PC-9 (cell line): ENCODE data around the gene AIG1. TPM values are rescaled to one million over a fixed set of nuclear protein-coding genes. Genes with fewer than 3 reads are reported as not detected.
"Not testable (repeated sequence)": the region's sequence is repeated elsewhere in the genome, so short reads cannot be mapped to it uniquely, and the experiment has no call there.

Experiments
- BruUV-seq: library from RNA; stranded (reverse); fragments of 400-500 nt; replicated peaks from 2 replicates; lab custom pipeline; 2021; lab: Mats Ljungman, UMichigan
- CTCF ChIA-PET: fragments of 300-600 bp; sonication (Branson Sonifier 250); formaldehyde crosslinking; loops from one replicate; lab custom pipeline; 2022; ENCODE audit warnings: antibody characterized with exemption; lab: Charles Lee
- POLR2A ChIA-PET: fragments of 300-600 bp; sonication (Branson Sonifier 250); formaldehyde crosslinking; loops from one replicate; lab custom pipeline; 2022; ENCODE audit warnings: antibody characterized with exemption; ENCODE audit not compliant: unreplicated experiment; lab: Charles Lee
- DNase-seq, 2 experiments: peaks; one replicate each; pipeline versions ENCODE4 v3.0.0 to v3.0.0-alpha.2; 2015 to 2022; ENCODE audit warnings: mixed read lengths in 1 of 2
- H2AFZ ChIP-seq: fragments of 200-600 bp; sonication (generic); 2 replicates; pipeline ENCODE4 v1.8.1; 2017; ENCODE audit warnings: antibody characterized with exemption
- H3F3A ChIP-seq: fragments of 200-600 bp; sonication (generic); 2 replicates; pipeline ENCODE4 v1.8.1; 2017; ENCODE audit warnings: antibody characterized with exemption, mild to moderate bottlenecking, low read depth; ENCODE audit not compliant: insufficient read depth
- H3K27ac ChIP-seq: fragments of 200-600 bp; sonication (generic); 2 replicates; pipeline ENCODE4 v1.6.1; 2016; ENCODE audit warnings: mixed run types
- H3K27me3 ChIP-seq: fragments of 200-600 bp; sonication (generic); 2 replicates; pipeline ENCODE4 v1.6.1; 2016; ENCODE audit warnings: low read depth, mixed run types; ENCODE audit not compliant: insufficient read depth
- H3K36me3 ChIP-seq: fragments of 200-600 bp; sonication (generic); 2 replicates; pipeline ENCODE4 v1.6.1; 2016; ENCODE audit warnings: low read depth, mixed run types
- H3K4me1 ChIP-seq: fragments of 200-600 bp; sonication (generic); replicated peaks from 2 replicates; pipeline ENCODE4 v1.6.1; 2016; ENCODE audit warnings: mixed run types; ENCODE audit not compliant: insufficient read depth
- H3K4me2 ChIP-seq: fragments of 200-600 bp; sonication (generic); 2 replicates; pipeline ENCODE4 v1.6.1; 2017; ENCODE audit warnings: mixed run types
- H3K4me3 ChIP-seq: fragments of 200-600 bp; sonication (generic); 2 replicates; pipeline ENCODE4 v1.6.1; 2016; ENCODE audit warnings: mixed run types
- H3K79me2 ChIP-seq: fragments of 200-600 bp; sonication (generic); 2 replicates; pipeline ENCODE4 v1.6.1; 2017; ENCODE audit warnings: low read depth, mixed run types
- H3K9me2 ChIP-seq: fragments of 200-600 bp; sonication (generic); 2 replicates; pipeline ENCODE4 v1.8.1; 2017; ENCODE audit warnings: mild to moderate bottlenecking; ENCODE audit not compliant: insufficient read depth
- H3K9me3 ChIP-seq: fragments of 200-600 bp; sonication (generic); 2 replicates; pipeline ENCODE4 v1.8.1; 2016; ENCODE audit warnings: low read depth; ENCODE audit not compliant: insufficient read depth
- H4K20me1 ChIP-seq: fragments of 200-600 bp; sonication (generic); 2 replicates; pipeline ENCODE4 v1.8.1; 2017; ENCODE audit not compliant: insufficient read depth
- EZH2 ChIP-seq: fragments of 200-600 bp; sonication (generic); IDR thresholded peaks from 2 replicates; pipeline ENCODE4 v1.8.0; 2017; ENCODE audit warnings: antibody characterized with exemption, low read depth
- intact Hi-C: fragments of 100-400 bp; cut with micrococcal nuclease; formaldehyde crosslinking; loops from one replicate; pipeline ENCODE4 v1.10.0; 2022; ENCODE audit not compliant: unreplicated experiment
- total RNA-seq: library from RNA; stranded (reverse); gene quantifications from 2 replicates; pipeline ENCODE4 v1.2.3, GENCODE V29; 2021
- TF ChIP-seq, protein P1 (sequence below): fragments of 200-600 bp; sonication (generic); conservative IDR thresholded peaks from 2 replicates; pipeline ENCODE4 v1.6.1; 2017; ENCODE audit warnings: mixed run types, antibody characterized with exemption, mild to moderate bottlenecking, moderate library complexity

The AIG1 gene
- total RNA-seq, 1 experiment from 2014 or later, result 37.7 TPM

- Histone ChIP-seq H4K20me1 (no peaks in the 10 kb centered on the region), H3K79me2 (no peaks in the 10 kb centered on the region), H3F3A (no peaks in the 10 kb centered on the region), H3K9me3 (no peaks in the 10 kb centered on the region; the same call in 1 of the 2 replicates), H3K9me2 (no peaks in the 10 kb centered on the region), H3K4me3 (no peak overlapping the region), H3K4me2 (no peak overlapping the region), H3K36me3 (no peaks in the 10 kb centered on the region), H3K27me3 (no peaks in the 10 kb centered on the region), H3K4me1 (no peaks in the 10 kb centered on the region), H2AFZ (no peak overlapping the region), H3K27ac (no peak overlapping the region)
- ChIA-PET POLR2A (no interaction called here), CTCF (no interaction called here)
- no peak for DNase-seq
- TF ChIP-seq, protein P1, sequence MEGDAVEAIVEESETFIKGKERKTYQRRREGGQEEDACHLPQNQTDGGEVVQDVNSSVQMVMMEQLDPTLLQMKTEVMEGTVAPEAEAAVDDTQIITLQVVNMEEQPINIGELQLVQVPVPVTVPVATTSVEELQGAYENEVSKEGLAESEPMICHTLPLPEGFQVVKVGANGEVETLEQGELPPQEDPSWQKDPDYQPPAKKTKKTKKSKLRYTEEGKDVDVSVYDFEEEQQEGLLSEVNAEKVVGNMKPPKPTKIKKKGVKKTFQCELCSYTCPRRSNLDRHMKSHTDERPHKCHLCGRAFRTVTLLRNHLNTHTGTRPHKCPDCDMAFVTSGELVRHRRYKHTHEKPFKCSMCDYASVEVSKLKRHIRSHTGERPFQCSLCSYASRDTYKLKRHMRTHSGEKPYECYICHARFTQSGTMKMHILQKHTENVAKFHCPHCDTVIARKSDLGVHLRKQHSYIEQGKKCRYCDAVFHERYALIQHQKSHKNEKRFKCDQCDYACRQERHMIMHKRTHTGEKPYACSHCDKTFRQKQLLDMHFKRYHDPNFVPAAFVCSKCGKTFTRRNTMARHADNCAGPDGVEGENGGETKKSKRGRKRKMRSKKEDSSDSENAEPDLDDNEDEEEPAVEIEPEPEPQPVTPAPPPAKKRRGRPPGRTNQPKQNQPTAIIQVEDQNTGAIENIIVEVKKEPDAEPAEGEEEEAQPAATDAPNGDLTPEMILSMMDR, result no peak
- TF ChIP-seq EZH2, result no peak
- no TSS peak for BruUV-seq
- intact Hi-C loops, result no loop called here
These were observed 237.4 kb downstream of the AIG1 start for GRCh38 chr6:143298071-143298470.

DNA sequence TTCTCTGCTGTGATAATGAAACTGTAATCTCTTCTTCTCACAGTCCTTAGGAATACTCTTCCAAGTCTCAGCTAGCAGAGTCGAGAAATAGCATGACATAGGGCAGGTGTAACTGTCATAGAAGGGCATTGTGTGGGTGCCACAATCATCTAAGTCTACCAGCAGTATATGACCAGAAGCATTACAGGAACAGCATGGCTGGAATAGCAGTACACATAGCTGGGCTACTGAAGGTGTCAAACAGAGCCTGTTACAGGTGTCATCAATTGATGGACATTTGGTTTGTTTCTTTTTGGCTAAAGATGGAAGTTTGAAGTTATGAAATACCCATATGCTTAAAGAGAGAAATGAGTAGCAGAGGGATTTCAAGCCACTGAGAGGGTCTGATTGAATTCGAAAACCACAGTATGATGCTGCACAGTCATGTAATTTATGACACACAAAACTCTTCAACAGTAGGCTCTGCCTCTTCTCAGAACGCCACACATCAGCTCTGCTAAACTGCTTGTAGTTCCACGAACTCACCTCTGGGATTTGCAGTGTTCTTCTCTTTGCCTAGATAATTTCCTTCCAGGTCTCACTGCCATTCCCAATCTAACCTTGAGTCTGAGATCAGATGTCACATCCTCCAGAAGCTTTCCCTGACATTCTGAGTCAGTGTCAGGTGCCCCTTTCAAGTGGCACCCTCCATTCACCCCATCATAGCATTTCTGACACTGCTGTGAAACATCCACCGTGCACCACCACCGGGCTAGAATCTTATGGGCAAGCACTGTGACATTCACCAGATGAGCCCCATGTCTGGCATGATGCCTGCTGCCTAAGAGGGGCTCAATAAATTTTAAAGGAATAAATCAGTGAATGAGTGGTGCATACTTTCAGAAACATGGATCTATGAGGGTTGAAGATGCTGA lies 238.8 kb downstream of the AIG1 start:
- no peak overlapping the region for H3K4me3 ChIP-seq
- no peaks in the 10 kb centered on the region for H3K79me2 ChIP-seq
- POLR2A ChIA-PET, result no interaction called here
- no peaks in the 10 kb centered on the region for H3K9me2 ChIP-seq
- no peak overlapping the region for H3K27ac ChIP-seq
- TF ChIP-seq, protein P1, result no peak
- no peak for TF ChIP-seq EZH2
- H3K9me3 ChIP-seq, result no peaks in the 10 kb centered on the region
- CTCF ChIA-PET, result no interaction called here
- H2AFZ ChIP-seq, result no peak overlapping the region
- no peak overlapping the region for H3K4me2 ChIP-seq
- H3K27me3 ChIP-seq, result no peaks in the 10 kb centered on the region
- BruUV-seq, result no TSS peak
- no peaks in the 10 kb centered on the region for H4K20me1 ChIP-seq
- no peak for DNase-seq
- intact Hi-C loops, result no loop called here
- no peaks in the 10 kb centered on the region for H3K36me3 ChIP-seq
- H3F3A ChIP-seq, result no peaks in the 10 kb centered on the region
- no peaks in the 10 kb centered on the region for H3K4me1 ChIP-seq

- Histone ChIP-seq H3K27me3 (no peaks in the 10 kb centered on the region), H3K9me2 (no peaks in the 10 kb centered on the region), H3K4me1 (no peaks in the 10 kb centered on the region), H2AFZ (no peak overlapping the region), H3K4me3 (no peak overlapping the region), H4K20me1 (no peaks in the 10 kb centered on the region), H3K27ac (no peak overlapping the region), H3K36me3 (no peaks in the 10 kb centered on the region), H3K4me2 (no peak overlapping the region), H3F3A (no peaks in the 10 kb centered on the region), H3K79me2 (no peaks in the 10 kb centered on the region), H3K9me3 (no peaks in the 10 kb centered on the region)
- ChIA-PET POLR2A (no interaction called here), CTCF (no interaction called here)
- TF ChIP-seq, protein P1, result no peak
- no peak for TF ChIP-seq EZH2
- intact Hi-C loops, result no loop called here
- DNase-seq, result no peak
- no TSS peak for BruUV-seq
These were observed 240.5 kb downstream of the AIG1 start for GRCh38 chr6:143301188-143301587.

DNA sequence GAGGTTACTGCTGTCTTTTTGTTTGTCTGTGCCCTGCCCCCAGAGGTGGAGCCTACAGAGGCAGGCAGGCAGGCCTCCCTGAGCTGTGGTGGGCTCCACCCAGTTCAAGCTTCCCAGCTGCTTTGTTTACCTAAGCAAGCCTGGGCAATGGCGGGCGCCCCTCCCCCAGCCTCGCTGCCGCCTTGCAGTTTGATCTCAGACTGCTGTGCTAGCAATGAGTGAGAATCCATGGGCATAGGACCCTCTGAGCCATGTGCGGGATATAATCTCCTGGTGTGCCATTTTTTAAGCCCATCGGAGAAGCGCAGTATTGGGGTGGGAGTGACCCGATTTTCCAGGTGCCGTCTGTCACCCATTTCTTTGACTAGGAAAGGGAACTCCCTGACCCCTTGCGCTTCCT lies 247.1 kb downstream of the AIG1 start:
- CTCF ChIA-PET, H3K9me3 ChIP-seq, H3K4me3 ChIP-seq, H4K20me1 ChIP-seq, H3K4me2 ChIP-seq, H3F3A ChIP-seq, H3K4me1 ChIP-seq, H3K36me3 ChIP-seq, H3K9me2 ChIP-seq, BruUV-seq, intact Hi-C loops, H3K27ac ChIP-seq, H2AFZ ChIP-seq, DNase-seq, H3K79me2 ChIP-seq, POLR2A ChIA-PET, H3K27me3 ChIP-seq: not testable (repeated sequence)
